ENCODE data around the gene ERCC6L2.

The ERCC6L2 gene

GRCh38 chr9:95875305-95876137 is at the start of gene ERCC6L2:
Gene ERCC6L2, plus strand, starts transcription at chr9:95875691. Its CDS starts 348 bp downstream, at chr9:95876039.
- H3K4me3 ChIP-seq (ENCODE audit: control insufficient read depth, low read depth, low read length) = no peak within 1 kb of the TSS
- TF ChIP-seq CTCF (IDR thresholded peaks at IDR 0.05; ENCODE audit: control insufficient read depth, insufficient read depth, low read depth, low read length, missing control alignments) = no peak
- DNase-seq (ENCODE audit: low read depth) = peak; percentile 92

- no peak for TF ChIP-seq CTCF (IDR thresholded peaks at IDR 0.05; ENCODE audit: control insufficient read depth, insufficient read depth, low read depth, low read length, missing control alignments)
- H3K4me3 ChIP-seq (ENCODE audit: control insufficient read depth, low read depth, low read length) = no peak overlapping the region
- DNase-seq (ENCODE audit: low read depth) = no peak
Observed at GRCh38 chr9:95826183-95826838, 49.2 kb upstream of the ERCC6L2 start.

- no peak for TF ChIP-seq CTCF (IDR thresholded peaks at IDR 0.05; ENCODE audit: control insufficient read depth, insufficient read depth, low read depth, low read length, missing control alignments)
- no peak overlapping the region for H3K4me3 ChIP-seq (ENCODE audit: control insufficient read depth, low read depth, low read length)
- no peak for DNase-seq (ENCODE audit: low read depth)
Observed at GRCh38 chr9:95830768-95831167, 44.7 kb upstream of the ERCC6L2 start.

- no peak for DNase-seq (ENCODE audit: low read depth)
- H3K4me3 ChIP-seq (ENCODE audit: control insufficient read depth, low read depth, low read length) = no peak overlapping the region
- TF ChIP-seq CTCF (IDR thresholded peaks at IDR 0.05; ENCODE audit: control insufficient read depth, insufficient read depth, low read depth, low read length, missing control alignments) = no peak
Observed at GRCh38 chr9:95831810-95832209, 43.7 kb upstream of the ERCC6L2 start.

GRCh38 chr9:95833546-95834178 is 41.8 kb upstream of the ERCC6L2 start:
- no peak overlapping the region for H3K4me3 ChIP-seq (ENCODE audit: control insufficient read depth, low read depth, low read length)
- DNase-seq (ENCODE audit: low read depth) = no peak
- no peak for TF ChIP-seq CTCF (IDR thresholded peaks at IDR 0.05; ENCODE audit: control insufficient read depth, insufficient read depth, low read depth, low read length, missing control alignments)

- no peak overlapping the region for H3K4me3 ChIP-seq (ENCODE audit: control insufficient read depth, low read depth, low read length)
- no peak for DNase-seq (ENCODE audit: low read depth)
- TF ChIP-seq CTCF (IDR thresholded peaks at IDR 0.05; ENCODE audit: control insufficient read depth, insufficient read depth, low read depth, low read length, missing control alignments) = no peak
Observed at GRCh38 chr9:95834281-95834907, 41.1 kb upstream of the ERCC6L2 start.
